Measurements from ENCODE around the gene C17orf113.
"Not testable (repeated sequence)": the region's sequence is repeated elsewhere in the genome, so short reads cannot be mapped to it uniquely, and the experiment has no call there.

Gene C17orf113

GRCh38 chr17:42027961-42028790 is 22.2 kb downstream of the C17orf113 start:
- no peak overlapping the region for H3K4me2 ChIP-seq
- H3K27ac ChIP-seq: no peak overlapping the region
- no peaks in the 10 kb centered on the region for H3K9me3 ChIP-seq
- H3K4me1 ChIP-seq: peaks cover 23% of the 10 kb centered on the region
- 0 out of 2 replicates have a peak overlapping the region, but pooled peaks have one; percentile 7 for H3K9ac ChIP-seq
- H3K4me3 ChIP-seq: no peak overlapping the region
- H3K36me3 ChIP-seq: peaks cover 18% of the 10 kb centered on the region
- no peaks in the 10 kb centered on the region for H4K20me1 ChIP-seq
- no peaks in the 10 kb centered on the region for H3K27me3 ChIP-seq
- no peak for TF ChIP-seq Cebpa-rat (IDR thresholded peaks at IDR 0.05)

GRCh38 chr17:42027590-42027889 is 22.9 kb downstream of the C17orf113 start:
- Histone ChIP-seq H3K4me3 (no peak overlapping the region), H3K36me3 (peaks cover 25% of the 10 kb centered on the region), H3K27ac (no peak overlapping the region), H4K20me1 (no peaks in the 10 kb centered on the region), H3K27me3 (no peaks in the 10 kb centered on the region), H3K9ac (no peak overlapping the region), H3K9me3 (no peaks in the 10 kb centered on the region), H3K4me2 (no peak overlapping the region), H3K4me1 (peaks cover 22% of the 10 kb centered on the region)
- no peak for TF ChIP-seq Cebpa-rat (IDR thresholded peaks at IDR 0.05)

- peaks cover 30% of the 10 kb centered on the region for H3K36me3 ChIP-seq
- H3K9me3 ChIP-seq: no peaks in the 10 kb centered on the region
- no peak overlapping the region for H3K4me3 ChIP-seq
- no peak overlapping the region for H3K9ac ChIP-seq
- H3K4me2 ChIP-seq: no peak overlapping the region
- no peak overlapping the region for H3K27ac ChIP-seq
- TF ChIP-seq Cebpa-rat (IDR thresholded peaks at IDR 0.05): no peak
- H3K27me3 ChIP-seq: no peaks in the 10 kb centered on the region
- H3K4me1 ChIP-seq: peaks cover 22% of the 10 kb centered on the region
- no peaks in the 10 kb centered on the region for H4K20me1 ChIP-seq
Measured at GRCh38 chr17:42026857-42027589, 23.4 kb downstream of the C17orf113 start.

GRCh38 chr17:42025936-42026335 is 24.5 kb downstream of the C17orf113 start:
- H3K4me1 ChIP-seq: peaks cover 31% of the 10 kb centered on the region

GRCh38 chr17:42025191-42025579 is 25.2 kb downstream of the C17orf113 start:
- Histone ChIP-seq H3K36me3 (peaks cover 38% of the 10 kb centered on the region), H3K27ac (no peak overlapping the region), H3K9me3 (no peaks in the 10 kb centered on the region), H3K4me1 (peaks cover 36% of the 10 kb centered on the region), H3K4me2 (peak overlapping the region; percentile 57), H3K4me3 (no peak overlapping the region), H3K27me3 (no peaks in the 10 kb centered on the region), H4K20me1 (no peaks in the 10 kb centered on the region), H3K9ac (no peak overlapping the region)
- TF ChIP-seq Cebpa-rat (IDR thresholded peaks at IDR 0.05): no peak

More at GRCh38 chr17:42025936-42026335, 24.5 kb downstream of the C17orf113 start:
- no peaks in the 10 kb centered on the region for H4K20me1 ChIP-seq
- no peak overlapping the region for H3K27ac ChIP-seq
- no peak for TF ChIP-seq Cebpa-rat (IDR thresholded peaks at IDR 0.05)
- no peaks in the 10 kb centered on the region for H3K9me3 ChIP-seq
- H3K4me3 ChIP-seq: no peak overlapping the region
- peaks cover 38% of the 10 kb centered on the region for H3K36me3 ChIP-seq
- no peak overlapping the region for H3K9ac ChIP-seq
- H3K4me2 ChIP-seq: no peak overlapping the region
- no peaks in the 10 kb centered on the region for H3K27me3 ChIP-seq

GRCh38 chr17:42023524-42024349 is 26.7 kb downstream of the C17orf113 start:
- H3K36me3 ChIP-seq: peaks cover 38% of the 10 kb centered on the region
- H3K9me3 ChIP-seq: no peaks in the 10 kb centered on the region
- 0 out of 2 replicates have a peak overlapping the region, but pooled peaks have one; percentile 28 for H3K9ac ChIP-seq
- no peaks in the 10 kb centered on the region for H3K27me3 ChIP-seq
- no peaks in the 10 kb centered on the region for H4K20me1 ChIP-seq
- H3K4me1 ChIP-seq: peaks cover 36% of the 10 kb centered on the region
- TF ChIP-seq Cebpa-rat (IDR thresholded peaks at IDR 0.05): no peak
- H3K27ac ChIP-seq: peak overlapping the region; percentile 69; the same call in 1 of the 2 replicates
- peak overlapping the region; percentile 57 for H3K4me2 ChIP-seq
- no peak overlapping the region for H3K4me3 ChIP-seq

- H3K27me3 ChIP-seq, H4K20me1 ChIP-seq, H3K9me3 ChIP-seq: not testable (repeated sequence)
- peaks cover 48% of the 10 kb centered on the region for H3K4me1 ChIP-seq
- peak overlapping the region; percentile 95 for H3K4me3 ChIP-seq
- H3K36me3 ChIP-seq: peaks cover 38% of the 10 kb centered on the region
- peak overlapping the region; percentile 90 for H3K27ac ChIP-seq
- peak overlapping the region; percentile 93 for H3K9ac ChIP-seq
- H3K4me2 ChIP-seq: peak overlapping the region; percentile 97
Measured at GRCh38 chr17:42020845-42021244, 29.6 kb downstream of the C17orf113 start.

GRCh38 chr17:42019509-42020404 is 30.6 kb downstream of the C17orf113 start, which contains the start of gene NKIRAS2:
TSS of gene NKIRAS2 (plus strand) at chr17:42020090. CDS start at chr17:42021578, 1,488 bp downstream.
- no peaks in the 10 kb centered on the region for H3K27me3 ChIP-seq
- peaks cover 32% of the 10 kb centered on the region for H3K36me3 ChIP-seq
- peaks cover 53% of the 10 kb centered on the region for H3K4me1 ChIP-seq
- H3K4me2 ChIP-seq: peak within 1 kb of the TSS; percentile 97
- no peak for TF ChIP-seq Cebpa-rat (IDR thresholded peaks at IDR 0.05)
- peak within 1 kb of the TSS; percentile 93 for H3K9ac ChIP-seq
- H3K4me3 ChIP-seq: peak within 1 kb of the TSS; percentile 95
- peaks cover 6% of the 10 kb centered on the region; the same call in 1 of the 2 replicates for H4K20me1 ChIP-seq
- H3K27ac ChIP-seq: peak within 1 kb of the TSS; percentile 90
- H3K9me3 ChIP-seq: no peaks in the 10 kb centered on the region

GRCh38 chr17:42018988-42019387 is 31.4 kb downstream of the C17orf113 start:
- Histone ChIP-seq H3K27me3 (no peaks in the 10 kb centered on the region), H3K9me3 (no peaks in the 10 kb centered on the region), H3K36me3 (peaks cover 27% of the 10 kb centered on the region), H3K27ac (no peak overlapping the region), H3K9ac (no peak overlapping the region), H3K4me3 (no peak overlapping the region), H4K20me1 (peaks cover 14% of the 10 kb centered on the region; the same call in 1 of the 2 replicates), H3K4me2 (no peak overlapping the region), H3K4me1 (peaks cover 47% of the 10 kb centered on the region)
- no peak for TF ChIP-seq Cebpa-rat (IDR thresholded peaks at IDR 0.05)

Data from BLaER1 (cell line).